Measurements from ENCODE around the gene ADCY10.

Gene ADCY10

DNA sequence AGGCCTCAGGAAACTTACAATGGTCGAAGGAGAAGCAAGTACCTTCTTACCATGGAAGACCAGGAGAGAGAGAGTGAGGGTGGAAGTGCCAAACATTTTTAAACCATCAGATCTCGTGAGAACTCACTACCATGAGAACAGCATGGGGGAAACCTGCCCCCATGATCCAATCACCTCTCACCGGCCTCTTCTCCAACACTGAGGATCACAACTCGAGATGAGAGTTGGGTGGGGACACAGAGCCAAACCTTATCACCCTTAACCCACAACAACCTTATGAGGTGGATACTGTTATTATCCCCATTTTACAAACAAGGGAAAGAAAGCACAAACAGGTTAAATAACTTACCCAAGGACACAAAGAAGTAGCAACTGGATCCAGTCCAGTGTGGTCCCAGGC lies 111.7 kb downstream of the ADCY10 start:
- Mint-ChIP-seq H3K27ac (no peak overlapping the region), H3K9me3 (no peaks in the 10 kb centered on the region), H3K4me3 (no peak overlapping the region), H3K27me3 (peaks cover 9% of the 10 kb centered on the region), H3K4me1 (peaks cover 29% of the 10 kb centered on the region), H3K36me3 (no peaks in the 10 kb centered on the region)
- no peak for ATAC-seq

DNA sequence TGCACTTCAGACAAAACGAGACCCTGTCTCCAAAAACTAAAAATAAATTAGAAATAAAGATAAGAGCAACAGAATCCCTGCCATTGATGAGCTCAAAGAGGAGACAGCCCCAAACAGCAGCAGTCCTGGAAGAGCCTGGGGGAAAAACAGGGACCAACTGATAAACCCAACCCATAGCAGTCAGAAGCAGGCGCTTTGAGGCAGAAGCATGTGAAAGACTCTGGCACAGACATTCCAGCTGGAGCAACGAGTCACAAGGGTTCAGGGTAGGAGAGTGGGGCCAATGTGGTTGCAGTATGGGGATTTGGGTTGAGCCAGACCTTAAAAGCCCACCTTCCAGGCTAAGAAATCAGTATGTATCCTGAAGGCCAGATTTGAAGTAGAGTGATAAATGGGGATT lies 113.7 kb downstream of the ADCY10 start:
- H3K36me3 Mint-ChIP-seq, result no peaks in the 10 kb centered on the region
- H3K27me3 Mint-ChIP-seq, result no peaks in the 10 kb centered on the region
- H3K4me1 Mint-ChIP-seq, result peaks cover 29% of the 10 kb centered on the region
- ATAC-seq, result no peak
- no peak overlapping the region for H3K4me3 Mint-ChIP-seq
- H3K27ac Mint-ChIP-seq, result no peak overlapping the region
- no peaks in the 10 kb centered on the region for H3K9me3 Mint-ChIP-seq

DNA sequence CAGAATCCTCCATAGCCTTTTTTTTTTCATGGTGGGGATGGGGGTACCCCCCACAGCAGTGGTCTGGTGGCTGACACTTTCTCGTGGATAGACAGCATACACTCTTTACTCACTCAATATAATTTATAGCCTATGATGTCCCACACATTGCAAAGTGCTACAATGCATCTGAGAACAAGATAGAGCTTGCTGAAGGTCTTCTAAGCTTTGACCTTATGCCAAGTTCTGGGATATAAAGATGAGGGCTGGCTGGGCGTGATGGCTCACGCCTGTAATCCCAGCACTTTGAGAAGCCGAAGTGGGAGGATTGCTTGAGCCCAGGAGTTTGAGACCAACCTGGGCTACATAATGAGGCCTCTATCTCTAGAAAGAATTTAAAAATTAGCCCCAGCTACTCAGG lies 114.2 kb downstream of the ADCY10 start:
- H3K4me3 Mint-ChIP-seq, result no peak overlapping the region
- no peak overlapping the region for H3K27ac Mint-ChIP-seq
- no peak for ATAC-seq
- H3K27me3 Mint-ChIP-seq, result no peaks in the 10 kb centered on the region
- no peaks in the 10 kb centered on the region for H3K9me3 Mint-ChIP-seq
- H3K4me1 Mint-ChIP-seq, result peaks cover 24% of the 10 kb centered on the region
- no peaks in the 10 kb centered on the region for H3K36me3 Mint-ChIP-seq

DNA sequence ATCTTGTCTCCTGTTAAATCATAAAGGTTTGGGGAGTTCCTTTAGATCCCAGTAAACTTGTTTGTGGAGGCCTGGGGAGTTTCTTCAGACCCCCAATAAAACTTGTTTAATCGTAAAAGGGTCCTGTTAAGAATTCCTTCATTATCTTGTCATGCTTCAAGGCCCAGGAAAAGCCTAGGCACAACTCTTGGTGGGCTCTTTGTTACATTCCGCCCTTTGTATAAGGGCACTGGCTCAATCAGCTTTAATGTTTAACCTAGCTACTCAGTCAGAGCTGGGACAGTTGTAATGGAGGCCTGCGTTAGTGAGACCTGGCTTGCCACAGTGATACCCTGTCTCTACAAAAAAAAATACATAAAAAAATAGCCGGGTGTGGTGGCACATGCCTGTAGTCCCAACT lies 115.0 kb downstream of the ADCY10 start:
- Mint-ChIP-seq H3K4me1 (peaks cover 17% of the 10 kb centered on the region), H3K36me3 (no peaks in the 10 kb centered on the region), H3K4me3 (no peak overlapping the region), H3K9me3 (no peaks in the 10 kb centered on the region), H3K27ac (no peak overlapping the region), H3K27me3 (no peaks in the 10 kb centered on the region)
- ATAC-seq, result no peak

- Mint-ChIP-seq H3K9me3 (no peaks in the 10 kb centered on the region), H3K4me1 (peaks cover 6% of the 10 kb centered on the region), H3K27me3 (no peaks in the 10 kb centered on the region), H3K27ac (no peak overlapping the region), H3K36me3 (no peaks in the 10 kb centered on the region), H3K4me3 (no peak overlapping the region)
- no peak for ATAC-seq
Observed at GRCh38 chr1:167797015-167797414, 116.9 kb downstream of the ADCY10 start.

DNA sequence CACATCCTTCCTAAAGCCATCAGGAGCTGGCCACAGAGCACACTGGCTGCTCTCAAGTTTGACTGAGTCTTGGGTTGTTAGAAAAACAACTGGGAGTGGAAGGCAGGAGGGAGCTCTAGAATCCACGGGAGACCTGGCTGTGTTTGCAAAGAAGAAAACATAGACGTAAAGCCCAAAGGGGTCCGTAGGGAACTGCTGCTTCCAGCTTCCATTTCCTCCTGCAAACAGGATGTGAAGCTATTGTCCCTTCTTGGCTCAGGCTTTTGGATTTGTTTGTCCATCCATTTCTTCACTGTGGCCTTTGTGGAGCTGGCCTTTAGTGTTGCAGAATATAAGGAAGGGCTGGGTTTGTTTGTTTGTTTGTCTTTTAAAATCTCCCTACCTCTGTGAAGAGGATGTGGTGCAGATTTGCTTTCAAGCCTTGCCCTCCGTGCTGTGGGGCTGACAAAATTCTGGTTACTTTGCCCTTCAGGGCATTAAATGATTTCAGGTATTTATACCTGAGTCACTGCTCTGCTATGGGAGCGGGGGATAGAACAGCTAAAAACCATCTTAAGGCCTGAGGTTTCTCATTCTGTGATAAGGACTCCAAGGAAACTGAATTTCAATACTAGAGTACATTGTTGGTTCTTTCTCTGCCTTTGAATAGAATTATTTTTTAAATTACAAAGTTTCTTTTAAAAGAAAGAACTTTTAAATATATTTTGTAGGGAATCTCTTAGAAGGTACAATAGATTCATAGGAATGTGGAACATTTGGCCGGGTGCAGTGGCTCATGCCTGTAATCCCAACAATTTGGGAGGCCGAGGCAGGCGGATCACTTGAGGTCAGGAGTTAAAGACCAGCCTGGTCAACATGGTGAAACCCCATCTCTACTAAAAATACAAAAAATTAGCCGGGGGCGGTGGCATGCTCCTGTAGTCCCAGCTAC lies 117.9 kb downstream of the ADCY10 start:
- ATAC-seq, result no peak
- Mint-ChIP-seq H3K9me3 (no peaks in the 10 kb centered on the region), H3K4me1 (peaks cover 6% of the 10 kb centered on the region), H3K27ac (no peak overlapping the region), H3K36me3 (peaks cover 2% of the 10 kb centered on the region), H3K4me3 (no peak overlapping the region), H3K27me3 (no peaks in the 10 kb centered on the region)

GRCh38 chr1:167794043-167794442 lies 119.9 kb downstream of the ADCY10 start:
- Mint-ChIP-seq H3K36me3 (peaks cover 22% of the 10 kb centered on the region), H3K9me3 (no peaks in the 10 kb centered on the region), H3K27ac (no peak overlapping the region), H3K27me3 (no peaks in the 10 kb centered on the region), H3K4me3 (no peak overlapping the region), H3K4me1 (peaks cover 6% of the 10 kb centered on the region)
- no peak for ATAC-seq

- no peaks in the 10 kb centered on the region for H3K9me3 Mint-ChIP-seq
- peaks cover 4% of the 10 kb centered on the region for H3K4me1 Mint-ChIP-seq
- no peak overlapping the region for H3K4me3 Mint-ChIP-seq
- H3K36me3 Mint-ChIP-seq, result peaks cover 35% of the 10 kb centered on the region
- ATAC-seq, result no peak
- no peak overlapping the region for H3K27ac Mint-ChIP-seq
- no peaks in the 10 kb centered on the region for H3K27me3 Mint-ChIP-seq
Observed at GRCh38 chr1:167792188-167792565, 121.8 kb downstream of the ADCY10 start.

DNA sequence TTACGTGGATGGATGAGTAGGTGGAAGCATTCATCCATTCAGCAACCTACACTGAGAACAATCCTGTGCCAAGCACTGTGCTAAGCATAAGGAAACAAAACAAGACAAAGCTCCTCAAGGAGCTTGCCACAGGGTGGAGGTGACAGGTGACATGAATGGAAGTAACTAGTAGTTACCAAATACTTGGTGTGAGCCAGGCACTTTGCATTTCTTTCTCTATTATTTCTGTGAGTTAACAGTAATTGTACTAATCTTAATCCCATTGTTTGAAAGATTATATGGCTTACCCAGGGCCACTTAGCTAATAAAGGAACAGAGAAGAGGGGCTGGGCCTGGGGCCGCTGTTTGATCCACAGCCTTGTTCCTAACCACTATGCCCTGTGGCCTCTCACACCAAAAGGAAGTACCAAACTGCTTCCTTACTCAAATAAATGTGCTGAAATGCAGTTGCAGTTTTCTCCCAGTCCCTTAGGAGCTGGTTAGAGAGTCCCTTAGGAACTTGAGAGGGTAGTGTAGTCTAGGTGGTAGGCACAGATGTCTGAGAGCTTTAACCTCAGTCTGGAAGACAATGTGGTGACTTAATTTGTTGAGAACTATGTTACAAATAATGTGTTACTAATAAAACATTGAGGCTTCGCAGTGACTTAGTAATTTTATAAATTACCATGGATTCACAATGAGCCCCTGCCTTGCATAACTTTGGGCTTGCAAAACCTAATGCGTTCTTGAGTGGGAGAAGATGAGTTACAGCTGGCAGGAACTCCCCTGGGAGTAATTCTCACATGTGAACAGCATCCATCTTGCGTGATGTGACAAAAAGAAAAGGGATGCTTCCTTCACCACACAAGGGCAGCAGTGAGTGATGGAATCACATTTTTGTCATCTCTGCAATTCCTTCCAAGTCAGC lies 122.4 kb downstream of the ADCY10 start:
- H3K27me3 Mint-ChIP-seq, result no peaks in the 10 kb centered on the region
- ATAC-seq, result no peak

GRCh38 chr1:167790117-167790516 lies 123.8 kb downstream of the ADCY10 start:
- H3K4me3 Mint-ChIP-seq, result no peak overlapping the region
- no peak for ATAC-seq
- no peaks in the 10 kb centered on the region for H3K27me3 Mint-ChIP-seq
- no peaks in the 10 kb centered on the region for H3K4me1 Mint-ChIP-seq
- H3K9me3 Mint-ChIP-seq, result no peaks in the 10 kb centered on the region
- H3K27ac Mint-ChIP-seq, result no peak overlapping the region
- peaks cover 37% of the 10 kb centered on the region for H3K36me3 Mint-ChIP-seq

More for the DNA sequence above, 122.4 kb downstream of the ADCY10 start:
- no peak overlapping the region for H3K4me3 Mint-ChIP-seq
- H3K9me3 Mint-ChIP-seq, result no peaks in the 10 kb centered on the region
- H3K36me3 Mint-ChIP-seq, result peaks cover 35% of the 10 kb centered on the region
- no peaks in the 10 kb centered on the region for H3K4me1 Mint-ChIP-seq
- no peak overlapping the region for H3K27ac Mint-ChIP-seq

- ATAC-seq, result no peak
- H3K9me3 Mint-ChIP-seq, result no peaks in the 10 kb centered on the region
- no peaks in the 10 kb centered on the region for H3K27me3 Mint-ChIP-seq
- H3K27ac Mint-ChIP-seq, result no peak overlapping the region
- H3K4me3 Mint-ChIP-seq, result no peak overlapping the region
- H3K36me3 Mint-ChIP-seq, result peaks cover 41% of the 10 kb centered on the region
- H3K4me1 Mint-ChIP-seq, result no peaks in the 10 kb centered on the region
Observed at GRCh38 chr1:167789501-167789900, 124.4 kb downstream of the ADCY10 start.

GRCh38 chr1:167786502-167786901 lies 127.4 kb downstream of the ADCY10 start:
- Mint-ChIP-seq H3K27ac (no peak overlapping the region), H3K36me3 (peaks cover 41% of the 10 kb centered on the region), H3K4me3 (no peak overlapping the region), H3K27me3 (no peaks in the 10 kb centered on the region), H3K4me1 (no peaks in the 10 kb centered on the region), H3K9me3 (no peaks in the 10 kb centered on the region)
- no peak for ATAC-seq

GRCh38 chr1:167784876-167785550 lies 128.9 kb downstream of the ADCY10 start:
- H3K4me3 Mint-ChIP-seq, result no peak overlapping the region
- no peak for ATAC-seq
- peaks cover 41% of the 10 kb centered on the region for H3K36me3 Mint-ChIP-seq
- no peak overlapping the region for H3K27ac Mint-ChIP-seq
- H3K4me1 Mint-ChIP-seq, result no peaks in the 10 kb centered on the region
- no peaks in the 10 kb centered on the region for H3K27me3 Mint-ChIP-seq
- peaks cover 6% of the 10 kb centered on the region for H3K9me3 Mint-ChIP-seq

DNA sequence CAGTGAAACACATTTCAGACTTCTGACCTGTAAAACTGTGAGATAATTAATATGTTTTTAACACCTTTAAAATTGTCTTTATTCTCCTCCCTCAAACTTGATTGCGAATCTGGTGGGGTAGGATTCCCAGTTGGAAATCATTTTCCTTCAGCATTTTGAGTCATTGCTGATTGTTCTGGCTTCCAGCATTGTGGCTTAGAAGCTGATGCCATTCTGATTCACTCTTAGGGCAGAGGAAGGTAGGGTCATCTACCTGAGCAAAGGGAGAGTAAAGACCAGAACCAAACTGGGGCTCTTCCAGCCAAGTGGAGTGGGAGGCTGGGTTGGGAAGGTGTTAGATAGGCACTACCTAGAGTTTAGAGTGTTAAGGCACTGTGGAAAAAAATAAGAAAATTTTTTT lies 131.0 kb downstream of the ADCY10 start:
- Mint-ChIP-seq H3K36me3 (peaks cover 44% of the 10 kb centered on the region), H3K4me1 (no peaks in the 10 kb centered on the region), H3K4me3 (no peak overlapping the region), H3K27ac (no peak overlapping the region), H3K27me3 (no peaks in the 10 kb centered on the region), H3K9me3 (peaks cover 11% of the 10 kb centered on the region)
- ATAC-seq, result no peak

DNA sequence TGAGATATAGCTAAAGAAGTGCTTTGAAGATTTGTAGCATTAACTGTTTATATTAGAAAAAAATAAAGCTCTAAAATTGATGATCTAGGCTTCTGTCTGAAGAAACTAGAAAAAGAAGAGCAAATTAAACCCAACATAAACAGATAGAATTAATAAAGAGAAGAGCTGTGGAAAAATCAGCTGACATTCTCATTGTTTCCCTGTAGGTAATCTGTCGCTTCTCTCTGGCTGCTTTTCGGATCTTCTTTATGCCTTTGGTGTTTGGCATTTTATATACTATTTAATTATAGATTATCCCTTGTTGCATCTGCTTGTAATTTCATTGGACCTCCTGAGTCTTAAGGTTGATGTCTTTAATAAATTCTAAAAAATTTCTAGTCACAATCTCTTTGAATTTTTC lies 132.4 kb downstream of the ADCY10 start:
- no peak for ATAC-seq

More for the DNA sequence above, 132.4 kb downstream of the ADCY10 start:
- peaks cover 53% of the 10 kb centered on the region for H3K36me3 Mint-ChIP-seq
- no peaks in the 10 kb centered on the region for H3K27me3 Mint-ChIP-seq
- no peak overlapping the region for H3K27ac Mint-ChIP-seq
- H3K9me3 Mint-ChIP-seq, result peaks cover 11% of the 10 kb centered on the region
- no peak overlapping the region for H3K4me3 Mint-ChIP-seq
- H3K4me1 Mint-ChIP-seq, result no peaks in the 10 kb centered on the region

Data from stimulated activated memory B cell treated with anti-CD40 and anti-IgM and Interleukin-4, amounts not matched to agents 10 μg/mL and 1 μg/mL and 100 μg/mL, for 72 hours (primary cell).